GM10248 (cell line): ENCODE data around the gene NECTIN4.
"Not testable (repeated sequence)": the region's sequence is repeated elsewhere in the genome, so short reads cannot be mapped to it uniquely, and the experiment has no call there.

ENCODE experiments used
- CTCF ChIA-PET: fragments of 300-600 bp; sonication (Branson Sonifier 250); formaldehyde crosslinking; extraction: SDS; loops from one replicate; lab custom pipeline; 2021; ENCODE audit warnings: antibody characterized with exemption; lab: Yijun Ruan, JAX
- POLR2A ChIA-PET: fragments of 350-650 bp; sonication (Branson Sonifier 250); formaldehyde crosslinking; extraction: SDS; loops from one replicate; lab custom pipeline; 2020; ENCODE audit warnings: antibody characterized with exemption; lab: Yijun Ruan, JAX
- DNase-seq: peaks from one replicate; pipeline ENCODE4 v3.0.0; 2012; ENCODE audit errors: extremely low spot score
- CTCF ChIP-seq: IDR thresholded peaks from 2 replicates; pipeline ENCODE4 v1.5.1; 2012; ENCODE audit warnings: mild to moderate bottlenecking, low read depth; ENCODE audit errors: extremely low read depth, missing control alignments, control extremely low read depth

NECTIN4 gene

DNA sequence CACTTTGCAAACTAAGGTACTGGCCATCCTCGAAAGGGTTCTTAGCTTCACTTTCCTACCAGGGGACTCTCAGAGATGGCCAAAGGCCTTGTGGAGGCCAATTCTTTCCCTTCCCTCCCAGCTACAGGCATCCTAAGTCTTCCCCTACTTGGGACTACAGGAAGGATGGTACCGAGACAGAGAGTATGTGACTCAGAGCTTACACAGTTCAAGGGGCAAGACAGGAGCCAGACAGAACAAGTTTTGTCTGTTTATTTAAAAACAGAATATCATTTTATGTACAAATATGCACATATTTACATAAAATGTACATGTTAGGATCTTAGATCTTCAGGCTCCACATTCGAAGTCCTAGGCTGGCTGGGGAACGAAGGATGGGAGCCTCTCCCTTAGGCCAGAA lies 18.6 kb downstream of the NECTIN4 start:
- TF ChIP-seq CTCF: no peak
- DNase-seq: no peak
- CTCF ChIA-PET: interaction anchor here (0.7 to 10.8 kb wide), 14 partner anchors 9 to 295 kb away, joined by 3 to 137 read pairs (median 8); partner anchors contain the start of genes DEDD, KLHDC9, NECTIN4 and USF1
- POLR2A ChIA-PET: interaction anchor here (0.7 to 1.8 kb wide), 2 partner anchors 95 to 319 kb away, joined by 5 to 6 read pairs; partner anchors contain the start of gene PPOX

- DNase-seq: peak; percentile 96
- POLR2A ChIA-PET: interaction anchor here (0.7 to 1.8 kb wide), 6 partner anchors 23 to 320 kb away, joined by 3 to 6 read pairs (median 4); partner anchors contain the start of genes NIT1, PFDN2, PPOX and USF1
- CTCF ChIA-PET: interaction anchor here (0.8 to 10.8 kb wide), 10 partner anchors 10 to 294 kb away, joined by 3 to 137 read pairs (median 18); partner anchors contain the start of genes KLHDC9, NECTIN4 and USF1
- TF ChIP-seq CTCF: no peak
Measured at GRCh38 chr1:161069731-161070270, 19.6 kb downstream of the NECTIN4 start, which contains the start of gene ARHGAP30. Gene ARHGAP30, minus strand, starts transcription at chr1:161069891. Its CDS starts 267 bp downstream, at chr1:161069624.

DNA sequence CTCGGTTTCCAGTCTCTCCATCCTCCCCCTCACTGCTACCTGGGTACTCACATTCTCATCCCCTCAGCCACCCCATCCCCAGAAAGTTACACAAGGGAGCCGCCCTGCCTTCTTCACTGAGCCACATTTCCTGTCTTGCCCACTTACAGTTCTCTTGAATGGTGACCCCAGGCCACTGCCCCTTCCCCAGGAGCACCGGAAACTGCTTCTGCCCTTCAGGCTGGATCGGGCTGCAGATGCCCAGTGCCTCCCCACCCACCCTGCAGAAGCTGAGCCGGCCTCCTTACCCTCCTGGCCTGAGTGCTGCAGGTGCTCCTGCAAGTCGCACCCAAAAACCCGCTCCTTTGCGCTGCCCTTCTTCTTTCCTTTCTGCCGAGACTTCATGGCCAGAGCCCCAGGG lies 20.1 kb downstream of the NECTIN4 start:
- CTCF ChIA-PET: interaction anchor here (0.8 to 10.8 kb wide), 14 partner anchors 8 to 293 kb away, joined by 3 to 137 read pairs (median 6); partner anchors contain the start of genes KLHDC9, NECTIN4, NIT1 and PFDN2
- POLR2A ChIA-PET: interaction anchor here (1.0 to 1.8 kb wide), 5 partner anchors 22 to 97 kb away, joined by 3 to 5 read pairs (median 4); partner anchors contain the start of genes NIT1, PFDN2, PPOX and USF1
- no peak for TF ChIP-seq CTCF
- DNase-seq: no peak

- CTCF ChIA-PET: interaction anchor here (0.9 to 10.8 kb wide), 11 partner anchors 8 to 158 kb away, joined by 3 to 137 read pairs (median 6); partner anchors contain the start of genes KLHDC9, NIT1, PFDN2 and USF1
- DNase-seq: peak; percentile 87
- POLR2A ChIA-PET: interaction anchor here (0.8 to 1.7 kb wide), 4 partner anchors 21 to 28 kb away, joined by 3 to 4 read pairs (median 3); partner anchors contain the start of gene USF1
- TF ChIP-seq CTCF: no peak
Measured at GRCh38 chr1:161068306-161069234, 20.8 kb downstream of the NECTIN4 start.

GRCh38 chr1:161066694-161067093 lies 22.7 kb downstream of the NECTIN4 start:
- ChIA-PET POLR2A (no interaction called here), CTCF (interaction anchor here (1.4 to 10.8 kb wide), 3 partner anchors 25 to 32 kb away, joined by 4 to 137 read pairs (median 5); partner anchors contain the start of gene KLHDC9)
- TF ChIP-seq CTCF: no peak
- DNase-seq: no peak

GRCh38 chr1:161065681-161066080 lies 23.7 kb downstream of the NECTIN4 start:
- ChIA-PET POLR2A (interaction anchor here (1.0 kb wide), 1 partner anchor 19 kb away, joined by 3 read pairs; the partner anchor contains the start of gene USF1), CTCF (interaction anchor here (1.2 to 2.1 kb wide), 5 partner anchors 24 to 100 kb away, joined by 3 to 4 read pairs (median 4); partner anchors contain the start of gene PPOX)
- DNase-seq: not testable (repeated sequence)

- POLR2A ChIA-PET, DNase-seq: not testable (repeated sequence)
- CTCF ChIA-PET: interaction anchor here (1.7 kb wide), 1 partner anchor 77 kb away, joined by 4 read pairs; no protein-coding TSS in a partner anchor
Measured at GRCh38 chr1:161063936-161064335, 25.4 kb downstream of the NECTIN4 start.
